HUES64 (cell line): Measurements from ENCODE around the gene SNAP29.
"Not testable (repeated sequence)": the region's sequence is repeated elsewhere in the genome, so short reads cannot be mapped to it uniquely, and the experiment has no call there.

Source experiments
- H3K27ac ChIP-seq: 2 replicates; pipeline ENCODE4 v1.7.0; 2013; ENCODE audit warnings: low read depth, low read length, inconsistent platforms
- H3K27me3 ChIP-seq: 2 replicates; pipeline ENCODE4 v1.6.1; 2013; ENCODE audit warnings: mild to moderate bottlenecking, low read length; ENCODE audit not compliant: insufficient read depth
- H3K36me3 ChIP-seq: 2 replicates; pipeline ENCODE4 v1.6.1; 2013; ENCODE audit warnings: mild to moderate bottlenecking, low read length; ENCODE audit not compliant: insufficient read depth
- H3K4me1 ChIP-seq: 2 replicates; pipeline ENCODE4 v1.6.1; 2013; ENCODE audit warnings: mild to moderate bottlenecking, low read length, moderate library complexity; ENCODE audit not compliant: insufficient read depth
- H3K4me3 ChIP-seq: 2 replicates; pipeline ENCODE4 v1.5.1; 2013; ENCODE audit warnings: mild to moderate bottlenecking, low read length, moderate library complexity
- H3K9ac ChIP-seq: 2 replicates; pipeline ENCODE4 v1.6.1; 2013; ENCODE audit warnings: mild to moderate bottlenecking, low read depth, low read length
- H3K9me3 ChIP-seq: 2 replicates; pipeline ENCODE4 v1.6.1; 2013; ENCODE audit warnings: low read depth, low read length; ENCODE audit not compliant: insufficient read depth
- WGBS: fragments of 150-250, 120-280 bp; methylation state at CpG from one replicate; pipeline ENCODE4 v1.1.7; 2013; ENCODE audit warnings: missing lambda C conversion rate; 5-methylcytosine and 5-hydroxymethylcytosine counted together

Gene SNAP29

DNA sequence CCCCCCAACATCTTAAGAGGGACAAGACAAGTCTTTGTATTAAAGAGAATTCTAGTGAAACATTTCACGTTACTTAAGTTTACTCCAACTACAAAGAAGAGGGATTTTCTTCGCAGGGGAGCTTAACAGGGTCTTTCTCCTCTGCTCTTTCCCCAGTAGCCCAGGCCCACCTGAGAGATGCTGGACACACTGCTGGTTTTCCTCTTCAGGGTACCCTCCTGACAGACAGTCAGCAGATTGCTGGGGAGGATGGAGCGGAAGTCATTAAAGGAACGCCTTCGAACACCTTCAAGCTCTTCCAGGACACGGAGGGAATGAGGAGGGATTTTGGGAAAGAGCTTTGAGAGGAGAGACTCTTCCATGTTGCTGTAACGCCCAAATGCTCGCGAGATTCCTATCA, 39.3 kb upstream of the SNAP29 start:
- no peaks in the 10 kb centered on the region for H3K4me1 ChIP-seq
- no peak overlapping the region for H3K27ac ChIP-seq
- no peak overlapping the region for H3K4me3 ChIP-seq
- peaks cover 36% of the 10 kb centered on the region for H3K36me3 ChIP-seq
- H3K9ac ChIP-seq: no peak overlapping the region
- H3K27me3 ChIP-seq: no peaks in the 10 kb centered on the region
- no peaks in the 10 kb centered on the region for H3K9me3 ChIP-seq
- WGBS: 95% methylated on average over 9 of the region's 9 CpGs

DNA sequence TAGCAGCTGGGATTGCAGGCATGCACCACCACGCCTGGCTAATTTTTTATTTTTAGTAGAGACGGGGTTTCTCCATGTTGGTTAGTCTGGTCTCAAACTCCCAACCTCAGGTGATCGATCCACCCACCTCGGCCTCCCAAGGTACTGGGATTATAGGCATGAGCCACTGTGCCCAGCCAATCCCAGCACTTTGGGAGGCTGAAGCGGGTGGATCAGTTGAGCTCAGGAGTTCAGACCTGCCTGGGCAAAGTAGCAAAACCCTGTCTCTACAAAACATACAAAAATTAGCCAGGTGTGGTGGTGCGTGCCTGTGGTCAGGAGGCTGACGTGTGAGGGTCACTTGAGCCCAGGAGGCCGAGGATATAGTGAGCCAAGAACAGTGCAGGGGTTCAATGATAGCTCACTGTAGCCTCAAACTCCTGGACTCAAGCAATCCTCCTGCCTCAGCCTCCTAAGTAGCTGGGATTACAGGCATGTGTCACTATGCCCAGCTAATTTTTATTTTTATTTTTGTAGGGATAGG, 37.0 kb upstream of the SNAP29 start:
- 97% methylated on average over 8 of the region's 8 CpGs for WGBS
- not testable (repeated sequence) for H3K4me3 ChIP-seq, H3K27me3 ChIP-seq, H3K9me3 ChIP-seq, H3K27ac ChIP-seq, H3K4me1 ChIP-seq, H3K9ac ChIP-seq
- H3K36me3 ChIP-seq: peaks cover 36% of the 10 kb centered on the region

DNA sequence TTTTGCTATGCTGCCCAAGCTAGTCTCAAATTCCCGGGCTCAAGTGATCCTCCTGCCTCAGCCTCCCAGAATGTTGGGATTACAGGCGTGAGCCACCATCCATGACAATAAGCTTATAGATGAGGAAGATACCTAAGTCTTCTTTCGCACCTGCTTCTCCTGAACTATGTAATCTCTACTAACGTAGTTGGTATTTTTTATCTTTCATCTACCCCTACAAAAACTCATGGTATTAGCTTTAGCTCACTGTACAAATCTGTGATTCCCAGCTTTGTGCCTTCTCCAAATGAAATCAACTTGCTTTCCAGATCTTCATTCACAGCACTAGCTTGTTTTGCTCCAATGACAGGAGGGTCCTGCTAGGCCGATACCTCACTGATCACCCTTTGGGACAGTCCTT, 36.6 kb upstream of the SNAP29 start:
- H3K9ac ChIP-seq: no peak overlapping the region
- WGBS: 94% methylated on average over 5 of the region's 5 CpGs
- no peaks in the 10 kb centered on the region for H3K27me3 ChIP-seq
- peaks cover 34% of the 10 kb centered on the region for H3K36me3 ChIP-seq
- no peak overlapping the region for H3K4me3 ChIP-seq
- no peaks in the 10 kb centered on the region for H3K4me1 ChIP-seq
- no peaks in the 10 kb centered on the region for H3K9me3 ChIP-seq
- H3K27ac ChIP-seq: no peak overlapping the region

- no peaks in the 10 kb centered on the region for H3K27me3 ChIP-seq
- no CpG with 5 or more reads among the region's 1 CpG for WGBS
- peaks cover 30% of the 10 kb centered on the region for H3K36me3 ChIP-seq
- no peak overlapping the region for H3K9ac ChIP-seq
- H3K9me3 ChIP-seq: no peaks in the 10 kb centered on the region
- H3K4me1 ChIP-seq: no peaks in the 10 kb centered on the region
- H3K4me3 ChIP-seq: no peak overlapping the region
- no peak overlapping the region for H3K27ac ChIP-seq
Observed at GRCh38 chr22:20823264-20823663, 35.5 kb upstream of the SNAP29 start.

DNA sequence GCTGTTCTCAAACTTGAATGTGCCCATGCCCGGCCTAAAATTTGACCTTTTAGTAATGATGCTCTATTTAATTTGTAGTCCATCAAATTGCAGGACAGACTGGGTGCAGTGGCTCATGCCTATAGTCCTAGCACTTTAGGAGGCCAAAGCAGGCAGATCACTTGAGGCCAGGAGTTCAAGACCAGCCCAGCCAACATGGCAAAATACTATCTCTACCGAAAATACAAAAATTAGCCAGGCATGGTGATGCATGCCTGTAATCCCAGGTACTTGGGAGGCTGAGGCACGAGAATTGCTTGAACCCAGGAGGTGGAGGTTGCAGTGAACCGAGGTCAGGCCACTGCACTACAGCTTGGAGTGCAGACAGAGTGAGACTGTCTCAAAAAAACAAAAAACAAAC, 33.6 kb upstream of the SNAP29 start:
- H3K36me3 ChIP-seq: peaks cover 12% of the 10 kb centered on the region; the same call in 1 of the 2 replicates
- WGBS: 93% methylated on average over 4 of the region's 4 CpGs

GRCh38 chr22:20825624-20826023, 33.2 kb upstream of the SNAP29 start:
- Histone ChIP-seq H3K27me3 (no peaks in the 10 kb centered on the region), H3K4me3 (no peak overlapping the region), H3K27ac (no peak overlapping the region), H3K36me3 (peaks cover 12% of the 10 kb centered on the region; the same call in 1 of the 2 replicates), H3K9ac (no peak overlapping the region), H3K4me1 (no peaks in the 10 kb centered on the region), H3K9me3 (no peaks in the 10 kb centered on the region)
- WGBS: 94% methylated on average over 6 of the region's 6 CpGs

More for the DNA sequence above, 33.6 kb upstream of the SNAP29 start:
- not testable (repeated sequence) for H3K4me3 ChIP-seq, H3K9ac ChIP-seq, H3K9me3 ChIP-seq, H3K4me1 ChIP-seq, H3K27me3 ChIP-seq, H3K27ac ChIP-seq

DNA sequence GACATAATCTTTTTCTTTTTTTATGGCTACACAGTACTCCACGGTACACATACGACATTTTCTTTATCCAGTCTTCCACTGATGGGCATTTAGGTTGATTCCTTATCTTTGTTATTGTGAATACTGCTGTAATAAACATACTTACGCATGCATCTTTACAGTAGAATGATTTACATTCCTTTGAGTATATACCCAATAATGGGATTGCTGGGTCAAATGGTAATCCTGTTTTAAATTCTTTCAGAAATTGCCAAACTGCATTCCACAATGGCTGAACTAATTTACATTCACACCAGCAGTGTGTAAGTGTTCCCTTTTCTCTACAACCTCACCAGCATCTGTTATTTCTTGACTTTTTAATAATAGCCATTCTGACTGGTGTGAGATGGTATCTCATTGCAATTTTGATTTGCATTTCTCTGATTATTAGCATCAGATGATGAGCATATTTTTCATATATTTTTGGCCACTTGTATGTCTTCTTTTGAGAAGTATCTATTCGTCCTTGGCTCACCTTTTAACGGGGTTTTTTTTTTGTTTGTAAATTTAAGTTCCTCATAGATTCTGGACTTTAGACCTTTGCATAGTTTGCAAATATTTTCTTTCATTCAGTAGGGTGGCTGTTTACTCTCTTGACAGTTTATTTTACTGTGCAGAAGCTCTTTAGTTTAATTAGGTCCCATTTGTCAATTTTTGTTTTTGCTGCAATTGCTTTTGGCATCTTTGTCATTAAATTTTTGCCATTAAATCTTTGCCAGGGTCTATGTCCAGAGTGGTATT, 32.2 kb upstream of the SNAP29 start:
- not testable (repeated sequence) for H3K27ac ChIP-seq, H3K4me1 ChIP-seq, H3K9me3 ChIP-seq, H3K4me3 ChIP-seq, H3K9ac ChIP-seq, H3K27me3 ChIP-seq
- WGBS: 100% methylated on average over 2 of the region's 5 CpGs
- H3K36me3 ChIP-seq: peaks cover 12% of the 10 kb centered on the region; the same call in 1 of the 2 replicates

GRCh38 chr22:20829491-20830134, 29.2 kb upstream of the SNAP29 start:
- 100% methylated on average over 1 of the region's 3 CpGs for WGBS
- H3K9ac ChIP-seq: no peak overlapping the region
- H3K9me3 ChIP-seq: no peaks in the 10 kb centered on the region
- no peaks in the 10 kb centered on the region for H3K4me1 ChIP-seq
- no peaks in the 10 kb centered on the region for H3K27me3 ChIP-seq
- H3K27ac ChIP-seq: no peak overlapping the region
- peaks cover 13% of the 10 kb centered on the region; the same call in 1 of the 2 replicates for H3K36me3 ChIP-seq
- no peak overlapping the region for H3K4me3 ChIP-seq

DNA sequence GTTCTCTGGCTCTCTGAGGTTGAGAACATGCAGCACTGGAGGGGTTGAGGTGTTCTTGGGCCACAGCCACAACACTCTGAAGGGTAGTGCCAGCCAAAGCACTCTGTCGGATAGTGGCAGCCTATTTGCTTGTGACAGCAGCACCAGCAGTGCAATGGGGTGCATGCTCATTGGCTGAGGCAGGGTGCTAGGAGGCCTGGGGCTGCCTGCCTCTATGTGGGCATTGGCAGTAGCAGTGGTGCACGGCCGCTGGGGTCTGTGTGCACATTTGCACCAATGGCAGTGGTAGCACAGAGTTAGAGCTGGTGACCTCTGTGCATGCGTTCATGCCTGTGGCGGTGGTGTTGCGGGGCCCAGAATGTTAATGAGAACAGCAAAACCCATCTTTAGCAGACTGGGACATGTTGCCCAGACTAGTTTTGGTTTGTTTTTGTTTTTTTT, 25.6 kb upstream of the SNAP29 start:
- Histone ChIP-seq H3K9ac (no peak overlapping the region), H3K36me3 (peaks cover 13% of the 10 kb centered on the region; the same call in 1 of the 2 replicates)

GRCh38 chr22:20834206-20834605, 24.6 kb upstream of the SNAP29 start:
- Histone ChIP-seq H3K36me3 (peaks cover 11% of the 10 kb centered on the region; the same call in 1 of the 2 replicates), H3K27ac (no peak overlapping the region), H3K27me3 (no peaks in the 10 kb centered on the region), H3K9me3 (no peaks in the 10 kb centered on the region), H3K9ac (no peak overlapping the region), H3K4me3 (no peak overlapping the region), H3K4me1 (no peaks in the 10 kb centered on the region)
- 80% methylated on average over 3 of the region's 3 CpGs for WGBS

More for the DNA sequence above, 25.6 kb upstream of the SNAP29 start:
- no peaks in the 10 kb centered on the region for H3K4me1 ChIP-seq
- no peak overlapping the region for H3K27ac ChIP-seq
- H3K27me3 ChIP-seq: no peaks in the 10 kb centered on the region
- H3K4me3 ChIP-seq: no peak overlapping the region
- H3K9me3 ChIP-seq: no peaks in the 10 kb centered on the region
- WGBS: 98% methylated on average over 6 of the region's 6 CpGs

DNA sequence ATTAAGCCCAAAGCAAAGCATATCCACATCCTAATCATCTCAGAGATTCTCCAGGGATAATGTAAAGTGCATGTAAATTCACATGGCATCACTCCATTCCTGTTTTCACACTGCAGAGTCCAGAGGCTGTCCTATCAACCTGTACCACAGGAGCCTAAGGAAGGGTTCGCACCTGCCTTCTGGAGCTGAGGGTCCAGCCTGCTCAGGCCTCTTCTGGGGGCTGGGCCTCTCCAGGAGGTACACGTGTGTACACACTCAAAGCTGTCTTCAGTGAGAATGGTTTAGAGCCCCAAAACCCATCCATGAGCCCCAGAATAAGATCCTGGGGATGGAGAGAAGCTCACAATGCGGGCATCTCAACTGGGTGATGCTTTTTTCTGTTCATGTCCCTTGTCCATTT, 24.1 kb upstream of the SNAP29 start:
- H3K4me3 ChIP-seq: no peak overlapping the region
- no peaks in the 10 kb centered on the region for H3K4me1 ChIP-seq
- no peaks in the 10 kb centered on the region for H3K9me3 ChIP-seq
- H3K36me3 ChIP-seq: peaks cover 11% of the 10 kb centered on the region; the same call in 1 of the 2 replicates
- no peak overlapping the region for H3K27ac ChIP-seq
- no peaks in the 10 kb centered on the region for H3K27me3 ChIP-seq
- no peak overlapping the region for H3K9ac ChIP-seq
- WGBS: 96% methylated on average over 3 of the region's 3 CpGs
